ENCODE measurements around the gene ADD2. TPM values are rescaled to one million over a fixed set of nuclear protein-coding genes. Genes with fewer than 3 reads are reported as not detected.

The ADD2 gene
- total and polyA plus RNA-seq, 2 donors (not counting 1 experiment from before 2014, with no cell fraction given): 15.9 to 21.7 TPM

DNA sequence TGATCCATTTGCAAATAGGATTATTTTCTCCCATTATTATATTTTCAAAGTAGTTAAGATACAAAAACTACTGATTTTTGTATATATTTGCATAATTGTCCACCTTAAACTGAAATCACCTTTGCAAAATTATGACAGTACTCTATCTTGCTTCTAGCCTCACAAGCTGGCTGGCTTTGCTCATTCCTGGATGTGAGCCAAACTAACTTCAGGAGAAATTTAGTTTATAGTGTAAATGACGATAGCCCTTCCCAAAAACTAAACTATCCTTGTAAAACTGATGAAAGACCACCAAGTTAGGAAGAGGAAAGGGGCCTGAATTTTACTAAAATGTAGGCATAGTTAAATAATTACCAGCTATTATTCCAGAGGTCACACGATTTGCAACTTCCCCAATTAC is 87.3 kb downstream of the ADD2 start:
- Mint-ChIP-seq H3K27me3 (no peaks in the 10 kb centered on the region), H3K27ac (no peak overlapping the region), H3K4me1 (no peaks in the 10 kb centered on the region), H3K9me3 (ENCODE audit: insufficient read depth) (no peaks in the 10 kb centered on the region), H3K4me3 (no peak overlapping the region)
- Histone ChIP-seq H3K27me3 (replicated peaks in 1 of 4; ENCODE audit: control extremely low read depth in 1 of 4, control insufficient read depth in 3 of 4, insufficient read depth in 4 of 4, low read length in 3 of 4) (no peaks in the 10 kb centered on the region), H4K20me1 (ENCODE audit: control insufficient read depth, insufficient read depth, low read length, poor library complexity, severe bottlenecking) (no peaks in the 10 kb centered on the region), H3K4me2 (replicated peaks; ENCODE audit: low read depth, low read length, poor library complexity, severe bottlenecking) (no peak overlapping the region), H3K27ac (ENCODE audit: low read length in 2 of 2) (no peak overlapping the region), H2AFZ (ENCODE audit: insufficient read depth, low read depth, low read length, poor library complexity, severe bottlenecking) (no peak overlapping the region), H3K9ac (ENCODE audit: low read length) (no peak overlapping the region), H3K36me3 (replicated peaks in 1 of 2; ENCODE audit: control extremely low read depth in 1 of 2, control insufficient read depth in 1 of 2, extremely low read depth in 1 of 2, insufficient read depth in 2 of 2, low read length in 1 of 2) (peaks cover 0 to 49% of the 10 kb centered on the region in 2 experiments), H3K9me3 (ENCODE audit: control extremely low read depth in 1 of 3, control insufficient read depth in 2 of 3, insufficient read depth in 1 of 3, low read length in 2 of 3) (no peaks in the 10 kb centered on the region), H3K4me1 (ENCODE audit: control insufficient read depth in 2 of 2, insufficient read depth in 2 of 2, low read length in 2 of 2) (no peaks in the 10 kb centered on the region), H3K79me2 (ENCODE audit: control insufficient read depth, insufficient read depth, low read length) (no peaks in the 10 kb centered on the region), H3K4me3 (ENCODE audit: control extremely low read depth in 1 of 5, extremely low read depth in 1 of 5, insufficient read depth in 1 of 5, low read depth in 2 of 5, low read length in 4 of 5) (no peak overlapping the region)
- intact Hi-C loops (cut with micrococcal nuclease): no loop called here
- POLR2A ChIA-PET: no interaction called here
- no peak for DNase-seq
- no peak for ATAC-seq (ENCODE audit: low read depth)
- TF ChIP-seq CTCF (IDR thresholded peaks at IDR 0.05) (no peak), EZH2 (IDR thresholded peaks at IDR 0.05; ENCODE audit: borderline replicate concordance, insufficient read depth, low read depth, low read length, poor library complexity, severe bottlenecking) (no peak)
- 33% methylated on average over 1 of the region's 2 CpGs for WGBS (ENCODE audit: insufficient coverage)
- CTCF ChIA-PET: no interaction called here

DNA sequence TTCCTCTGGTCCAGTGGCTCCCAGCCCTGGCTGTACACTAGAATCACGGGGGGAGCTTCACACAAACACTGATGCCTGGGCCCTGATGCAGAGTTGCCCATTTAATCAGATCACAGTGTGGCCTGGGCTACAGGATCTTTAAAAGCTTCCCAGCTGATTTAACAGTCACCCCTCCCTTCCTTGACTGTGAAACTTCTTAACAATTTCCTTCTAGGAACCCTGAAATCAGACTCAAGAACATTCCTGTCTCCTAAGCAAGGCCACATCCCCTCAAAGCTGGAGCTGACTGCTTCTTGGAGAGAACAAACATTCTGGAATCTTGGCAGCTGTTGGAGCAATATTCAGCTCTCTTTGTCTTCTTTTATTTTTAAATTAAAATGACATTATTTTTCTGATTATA is 88.7 kb downstream of the ADD2 start:
- no peaks in the 10 kb centered on the region for H3K9me3 ChIP-seq (ENCODE audit: control extremely low read depth in 1 of 3, control insufficient read depth in 2 of 3, insufficient read depth in 1 of 3, low read length in 2 of 3)
- WGBS (ENCODE audit: insufficient coverage): 93% methylated on average over 1 of the region's 1 CpG
- peaks cover 0 to 51% of the 10 kb centered on the region in 2 experiments for H3K36me3 ChIP-seq (replicated peaks in 1 of 2; ENCODE audit: control extremely low read depth in 1 of 2, control insufficient read depth in 1 of 2, extremely low read depth in 1 of 2, insufficient read depth in 2 of 2, low read length in 1 of 2)
- no peak overlapping the region for H2AFZ ChIP-seq (ENCODE audit: insufficient read depth, low read depth, low read length, poor library complexity, severe bottlenecking)
- H3K27ac ChIP-seq (ENCODE audit: low read length in 2 of 2): no peak overlapping the region
- Mint-ChIP-seq H3K4me3 (no peak overlapping the region), H3K4me1 (no peaks in the 10 kb centered on the region), H3K27me3 (no peaks in the 10 kb centered on the region), H3K9me3 (ENCODE audit: insufficient read depth) (no peaks in the 10 kb centered on the region), H3K27ac (no peak overlapping the region)
- no peaks in the 10 kb centered on the region for H3K27me3 ChIP-seq (replicated peaks in 1 of 4; ENCODE audit: control extremely low read depth in 1 of 4, control insufficient read depth in 3 of 4, insufficient read depth in 4 of 4, low read length in 3 of 4)
- H3K9ac ChIP-seq (ENCODE audit: low read length): no peak overlapping the region
- H3K4me3 ChIP-seq (ENCODE audit: control extremely low read depth in 1 of 5, extremely low read depth in 1 of 5, insufficient read depth in 1 of 5, low read depth in 2 of 5, low read length in 4 of 5): no peak overlapping the region
- H3K79me2 ChIP-seq (ENCODE audit: control insufficient read depth, insufficient read depth, low read length): no peaks in the 10 kb centered on the region
- no peak for DNase-seq
- no peak for ATAC-seq (ENCODE audit: low read depth)
- no peak overlapping the region for H3K4me2 ChIP-seq (replicated peaks; ENCODE audit: low read depth, low read length, poor library complexity, severe bottlenecking)
- intact Hi-C loops (cut with micrococcal nuclease): no loop called here
- H3K4me1 ChIP-seq (ENCODE audit: control insufficient read depth in 2 of 2, insufficient read depth in 2 of 2, low read length in 2 of 2): no peaks in the 10 kb centered on the region
- TF ChIP-seq EZH2 (IDR thresholded peaks at IDR 0.05; ENCODE audit: borderline replicate concordance, insufficient read depth, low read depth, low read length, poor library complexity, severe bottlenecking) (no peak), CTCF (IDR thresholded peaks at IDR 0.05) (no peak)
- ChIA-PET POLR2A (no interaction called here), CTCF (interaction anchor here (0.7 kb wide), 1 partner anchor 10 kb away, joined by 3 read pairs; no protein-coding TSS in a partner anchor)
- no peaks in the 10 kb centered on the region for H4K20me1 ChIP-seq (ENCODE audit: control insufficient read depth, insufficient read depth, low read length, poor library complexity, severe bottlenecking)

Measured in B cell (primary cell).